ENCODE results near the gene CPPED1. TPM values are rescaled to one million over a fixed set of nuclear protein-coding genes. Genes with fewer than 3 reads are reported as not detected.

CPPED1 gene
- total RNA-seq, 1 donor, result 13.8 TPM

Small RNA genes within 50 kb of the gene (small RNA-seq; reads per million reads assigned to genes)
- not detected for gene MIR4718
- gene RF00443, result not detected

Other genes with a start within 250 kb of the CPPED1 start
- gene SHISA9, start 97.7 kb upstream of the CPPED1 start, total RNA-seq, result 0.32 TPM in 1 of 2 replicates, not detected in the other

All from fibroblast of villous mesenchyme (primary cell).